A549 (cell line): Measurements from ENCODE around the gene BRAT1. TPM values are rescaled to one million over a fixed set of nuclear protein-coding genes. Genes with fewer than 3 reads are reported as not detected.
A peak's percentile ranks its signal among the peaks of the same experiment; 100 is the strongest.

Experiments used
- ATAC-seq, 2 experiments: fragments of 200-7000 bp in 1 of 2; fragments of >200 bp in 1 of 2; cut with Nextera tagmentation in 1 of 2; cut with Tn5 transposase in 1 of 2; 3 replicates each; pipeline versions ENCODE4 v1.8.0 to v1.9.1; 2018 to 2020; ENCODE audit warnings: mild to moderate bottlenecking in 1 of 2, moderate library complexity in 1 of 2
- CTCF ChIA-PET: fragments of 300-600 bp; sonication (Branson Sonifier 250); formaldehyde crosslinking; extraction: SDS; loops from one replicate; lab custom pipeline; 2021; ENCODE audit warnings: antibody characterized with exemption, inconsistent platforms; lab: Yijun Ruan, JAX
- POLR2A ChIA-PET: fragments of 350-600 bp; formaldehyde crosslinking; extraction: SDS; loops from one replicate; lab custom pipeline; 2021; ENCODE audit warnings: antibody characterized with exemption, inconsistent platforms; lab: Yijun Ruan, JAX
- DNase-seq, 2 experiments: peaks; one replicate each; pipeline versions ENCODE4 v3.0.0 to v3.0.0-alpha.2; 2011 to 2016; ENCODE audit warnings: low read depth in 1 of 2, low spot score in 1 of 2
- FAIRE-seq: peaks from 2 replicates; lab custom pipeline; 2011; peaks lifted over from hg19 to GRCh38; lab: Jason Lieb, UNC
- H3K27ac ChIP-seq, 2 experiments: fragments of >200 bp; sonication (Bioruptor Twin); formaldehyde crosslinking; 3 replicates each; pipeline ENCODE4 v1.5.1; 2016 to 2017
- H3K4me1 ChIP-seq: fragments of >200 bp; sonication (Bioruptor Twin); formaldehyde crosslinking; 3 replicates; pipeline ENCODE4 v1.6.1; 2016
- H3K4me2 ChIP-seq: fragments of >200 bp; sonication (Bioruptor Twin); formaldehyde crosslinking; 3 replicates; pipeline ENCODE4 v1.6.1; 2016
- H3K4me3 ChIP-seq: fragments of >200 bp; sonication (Bioruptor Twin); formaldehyde crosslinking; 3 replicates; pipeline ENCODE4 v1.5.1; 2016
- H3K9me3 ChIP-seq: fragments of >200 bp; sonication (Bioruptor Twin); formaldehyde crosslinking; 3 replicates; pipeline ENCODE4 v1.6.1; 2016
- CHD4 ChIP-seq: fragments of 200-600 bp; sonication (generic); IDR thresholded peaks from 2 replicates; pipeline ENCODE4 v1.6.1; 2016; ENCODE audit warnings: antibody characterized with exemption, mild to moderate bottlenecking, borderline replicate concordance
- EHMT2 ChIP-seq: fragments of 200-600 bp; sonication (generic); IDR thresholded peaks from 2 replicates; pipeline ENCODE4 v1.6.1; 2016; ENCODE audit warnings: antibody characterized with exemption, low read depth, mild to moderate bottlenecking, moderate library complexity
- ESRRA ChIP-seq: fragments of 150-350 bp; IDR thresholded peaks from 2 replicates; pipeline ENCODE4 v1.6.1; 2014; ENCODE audit warnings: mild to moderate bottlenecking, low read length, borderline replicate concordance
- FOSB ChIP-seq: fragments of 250-450 bp; sonication (Bioruptor Pico); IDR thresholded peaks from 2 replicates; pipeline ENCODE4 v1.5.0; 2020; ENCODE audit warnings: mild to moderate bottlenecking, moderate library complexity
- HEYL ChIP-seq: fragments of 250-450 bp; sonication (Bioruptor Pico); IDR thresholded peaks from 2 replicates; pipeline ENCODE4 v1.8.0; 2021; ENCODE audit warnings: mild to moderate bottlenecking, moderate library complexity
- HOXA7 ChIP-seq: fragments of 250-450 bp; sonication (Bioruptor Pico); IDR thresholded peaks from 2 replicates; pipeline ENCODE4 v1.5.0; 2020; ENCODE audit warnings: mild to moderate bottlenecking, moderate library complexity
- HOXB5 ChIP-seq: fragments of 250-450 bp; sonication (Bioruptor Pico); IDR thresholded peaks from 2 replicates; pipeline ENCODE4 v1.5.0; 2020; ENCODE audit warnings: mild to moderate bottlenecking, moderate library complexity
- JUN ChIP-seq, 2 experiments: fragments of >200 bp; sonication (Bioruptor Twin); formaldehyde crosslinking; IDR thresholded peaks; 2 replicates in 1 of 2; 3 replicates in 1 of 2; pipeline ENCODE4 v1.6.1; 2016 to 2017
- JUNB ChIP-seq: fragments of >200 bp; sonication (Bioruptor Twin); formaldehyde crosslinking; IDR thresholded peaks from 2 replicates; pipeline ENCODE4 v1.6.1; 2016
- POLR2AphosphoS2 ChIP-seq: conservative IDR thresholded peaks from 2 replicates; pipeline ENCODE4 v1.6.1; 2012; ENCODE audit warnings: low read length, improper control_type of control experiment, inconsistent platforms
- RARB ChIP-seq: fragments of 250-450 bp; sonication (Bioruptor Pico); IDR thresholded peaks from 2 replicates; pipeline ENCODE4 v1.8.0; 2021; ENCODE audit warnings: mild to moderate bottlenecking, moderate library complexity
- RCOR1 ChIP-seq: fragments of 150-350 bp; IDR thresholded peaks from 2 replicates; pipeline ENCODE4 v1.6.1; 2014; ENCODE audit warnings: antibody characterized with exemption, low read length, low read depth
- ZFP36 ChIP-seq: fragments of 450-650 bp; IDR thresholded peaks from 2 replicates; pipeline ENCODE4 v1.6.1; 2014; ENCODE audit warnings: borderline replicate concordance; ENCODE audit not compliant: partially characterized antibody
- ZNF302 ChIP-seq: fragments of 250-450 bp; sonication (Bioruptor Pico); IDR thresholded peaks from 2 replicates; pipeline ENCODE4 v1.9.0; 2021; ENCODE audit warnings: inconsistent platforms, mild to moderate bottlenecking, moderate library complexity
- ZSCAN20 ChIP-seq: fragments of 250-450 bp; sonication (Bioruptor Pico); IDR thresholded peaks from 2 replicates; pipeline ENCODE4 v1.8.0; 2022; ENCODE audit warnings: mild to moderate bottlenecking, moderate library complexity
- WGBS: methylation state at CpG from one replicate; pipeline ENCODE4 v1.1.6; 2017; ENCODE audit errors: missing lambda C conversion rate; 5-methylcytosine and 5-hydroxymethylcytosine counted together
- polyA plus RNA-seq, 4 experiments: library from polyadenylated mRNA; depleted of rRNA in 3 of 4; stranded (reverse); fragments of >200 nt; fragmentation: RNase III in 1 of 4; extraction: RNeasy Plus Mini Kit Qiagen cat#74134 plus additional on column Dnase treatment in 1 of 4; gene quantifications; 2 replicates in 3 of 4; 3 replicates in 1 of 4; pipeline ENCODE4 v1.2.3, GENCODE V29; 2011 to 2017
- TF ChIP-seq, protein P1 (sequence below): fragments of 250-450 bp; sonication (Bioruptor Pico); IDR thresholded peaks from 2 replicates; pipeline ENCODE4 v1.5.0; 2021; ENCODE audit warnings: mild to moderate bottlenecking, moderate library complexity, borderline replicate concordance
- TF ChIP-seq, protein P2 (sequence below): IDR thresholded peaks from 2 replicates; pipeline ENCODE4 v1.6.1; 2012; ENCODE audit warnings: low read depth, borderline replicate concordance
- TF ChIP-seq, protein P3 (sequence below): IDR thresholded peaks from 2 replicates; pipeline ENCODE4 v1.6.1; 2012
- TF ChIP-seq, protein P4 (sequence below): fragments of 150-350 bp; IDR thresholded peaks from 2 replicates; pipeline ENCODE4 v1.6.1; 2014; ENCODE audit warnings: low read depth, mild to moderate bottlenecking, low read length
- TF ChIP-seq, protein P5 (sequence below): fragments of >200 bp; sonication (Bioruptor Twin); formaldehyde crosslinking; IDR thresholded peaks from 3 replicates; pipeline ENCODE4 v1.6.1; 2016

The BRAT1 gene
- polyA plus RNA-seq, 2 of the 4 experiments (the other 2 are of a cell fraction), result 11.9 to 25.6 TPM

DNA sequence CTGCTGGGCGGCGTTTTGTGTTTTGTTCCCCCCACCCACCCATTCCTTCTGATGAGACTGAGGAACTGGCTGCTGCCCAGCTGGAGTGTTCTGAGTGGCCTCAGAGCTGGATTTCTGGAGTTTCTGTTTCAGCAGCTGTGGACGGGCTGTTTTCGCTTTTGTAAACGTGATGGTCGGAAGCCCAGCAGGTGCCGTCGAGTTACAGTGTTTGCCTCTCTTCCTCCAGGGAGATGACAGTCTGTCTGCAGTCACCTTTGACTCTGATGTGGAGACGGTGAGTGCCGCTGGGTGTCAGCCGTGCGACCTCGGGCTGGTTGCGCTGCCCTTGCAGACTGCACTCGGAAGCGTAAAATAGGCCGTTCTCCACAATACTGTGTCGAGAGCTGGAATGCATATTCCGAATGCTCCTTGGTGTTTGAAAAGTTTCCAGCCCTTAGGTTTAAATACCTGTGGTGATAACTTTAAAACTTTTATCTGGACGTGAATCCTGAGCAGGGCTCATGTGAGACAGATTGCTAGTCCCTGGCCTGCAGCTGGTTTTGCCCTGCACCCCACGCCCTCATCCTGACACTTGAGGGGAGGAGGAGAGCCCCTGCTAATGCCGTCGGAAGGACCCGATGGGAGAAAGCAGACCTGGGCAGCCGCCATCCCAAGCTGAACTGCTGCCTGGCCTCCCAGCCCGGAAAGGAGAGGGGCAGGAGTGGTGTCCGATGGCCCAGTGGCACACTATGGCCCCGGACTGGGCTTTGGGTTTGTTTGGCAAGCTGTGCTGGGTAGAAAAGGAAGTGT lies 11.8 kb upstream of the BRAT1 start:
- POLR2A ChIA-PET, result no interaction called here
- TF ChIP-seq RCOR1, result no peak
- no peak for TF ChIP-seq HEYL (CRISPR knock-in tag)
- TF ChIP-seq CHD4, result no peak
- TF ChIP-seq JUNB, result no peak
- TF ChIP-seq, protein P1, sequence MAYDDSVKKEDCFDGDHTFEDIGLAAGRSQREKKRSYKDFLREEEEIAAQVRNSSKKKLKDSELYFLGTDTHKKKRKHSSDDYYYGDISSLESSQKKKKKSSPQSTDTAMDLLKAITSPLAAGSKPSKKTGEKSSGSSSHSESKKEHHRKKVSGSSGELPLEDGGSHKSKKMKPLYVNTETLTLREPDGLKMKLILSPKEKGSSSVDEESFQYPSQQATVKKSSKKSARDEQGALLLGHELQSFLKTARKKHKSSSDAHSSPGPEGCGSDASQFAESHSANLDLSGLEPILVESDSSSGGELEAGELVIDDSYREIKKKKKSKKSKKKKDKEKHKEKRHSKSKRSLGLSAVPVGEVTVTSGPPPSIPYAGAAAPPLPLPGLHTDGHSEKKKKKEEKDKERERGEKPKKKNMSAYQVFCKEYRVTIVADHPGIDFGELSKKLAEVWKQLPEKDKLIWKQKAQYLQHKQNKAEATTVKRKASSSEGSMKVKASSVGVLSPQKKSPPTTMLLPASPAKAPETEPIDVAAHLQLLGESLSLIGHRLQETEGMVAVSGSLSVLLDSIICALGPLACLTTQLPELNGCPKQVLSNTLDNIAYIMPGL, result no peak
- TF ChIP-seq, protein P2, sequence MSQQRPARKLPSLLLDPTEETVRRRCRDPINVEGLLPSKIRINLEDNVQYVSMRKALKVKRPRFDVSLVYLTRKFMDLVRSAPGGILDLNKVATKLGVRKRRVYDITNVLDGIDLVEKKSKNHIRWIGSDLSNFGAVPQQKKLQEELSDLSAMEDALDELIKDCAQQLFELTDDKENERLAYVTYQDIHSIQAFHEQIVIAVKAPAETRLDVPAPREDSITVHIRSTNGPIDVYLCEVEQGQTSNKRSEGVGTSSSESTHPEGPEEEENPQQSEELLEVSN, result no peak
- no peak for TF ChIP-seq ZFP36
- TF ChIP-seq, protein P3, sequence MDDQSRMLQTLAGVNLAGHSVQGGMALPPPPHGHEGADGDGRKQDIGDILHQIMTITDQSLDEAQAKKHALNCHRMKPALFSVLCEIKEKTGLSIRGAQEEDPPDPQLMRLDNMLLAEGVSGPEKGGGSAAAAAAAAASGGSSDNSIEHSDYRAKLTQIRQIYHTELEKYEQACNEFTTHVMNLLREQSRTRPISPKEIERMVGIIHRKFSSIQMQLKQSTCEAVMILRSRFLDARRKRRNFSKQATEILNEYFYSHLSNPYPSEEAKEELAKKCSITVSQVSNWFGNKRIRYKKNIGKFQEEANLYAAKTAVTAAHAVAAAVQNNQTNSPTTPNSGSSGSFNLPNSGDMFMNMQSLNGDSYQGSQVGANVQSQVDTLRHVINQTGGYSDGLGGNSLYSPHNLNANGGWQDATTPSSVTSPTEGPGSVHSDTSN, result no peak
- TF ChIP-seq ESRRA, result no peak
- TF ChIP-seq HOXA7 (CRISPR knock-in tag), result no peak
- TF ChIP-seq EHMT2, result no peak
- TF ChIP-seq, protein P4, sequence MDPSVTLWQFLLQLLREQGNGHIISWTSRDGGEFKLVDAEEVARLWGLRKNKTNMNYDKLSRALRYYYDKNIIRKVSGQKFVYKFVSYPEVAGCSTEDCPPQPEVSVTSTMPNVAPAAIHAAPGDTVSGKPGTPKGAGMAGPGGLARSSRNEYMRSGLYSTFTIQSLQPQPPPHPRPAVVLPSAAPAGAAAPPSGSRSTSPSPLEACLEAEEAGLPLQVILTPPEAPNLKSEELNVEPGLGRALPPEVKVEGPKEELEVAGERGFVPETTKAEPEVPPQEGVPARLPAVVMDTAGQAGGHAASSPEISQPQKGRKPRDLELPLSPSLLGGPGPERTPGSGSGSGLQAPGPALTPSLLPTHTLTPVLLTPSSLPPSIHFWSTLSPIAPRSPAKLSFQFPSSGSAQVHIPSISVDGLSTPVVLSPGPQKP, result no peak
- TF ChIP-seq POLR2AphosphoS2, result no peak
- no peak for TF ChIP-seq ZNF302 (CRISPR knock-in tag)
- no peak for TF ChIP-seq JUN (IDR thresholded peaks at IDR 0.05)
- TF ChIP-seq ZSCAN20 (CRISPR knock-in tag), result no peak
- TF ChIP-seq, protein P5, sequence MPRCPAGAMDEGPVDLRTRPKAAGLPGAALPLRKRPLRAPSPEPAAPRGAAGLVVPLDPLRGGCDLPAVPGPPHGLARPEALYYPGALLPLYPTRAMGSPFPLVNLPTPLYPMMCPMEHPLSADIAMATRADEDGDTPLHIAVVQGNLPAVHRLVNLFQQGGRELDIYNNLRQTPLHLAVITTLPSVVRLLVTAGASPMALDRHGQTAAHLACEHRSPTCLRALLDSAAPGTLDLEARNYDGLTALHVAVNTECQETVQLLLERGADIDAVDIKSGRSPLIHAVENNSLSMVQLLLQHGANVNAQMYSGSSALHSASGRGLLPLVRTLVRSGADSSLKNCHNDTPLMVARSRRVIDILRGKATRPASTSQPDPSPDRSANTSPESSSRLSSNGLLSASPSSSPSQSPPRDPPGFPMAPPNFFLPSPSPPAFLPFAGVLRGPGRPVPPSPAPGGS, result no peak
- TF ChIP-seq, all 56 proteins: peak for 0

DNA sequence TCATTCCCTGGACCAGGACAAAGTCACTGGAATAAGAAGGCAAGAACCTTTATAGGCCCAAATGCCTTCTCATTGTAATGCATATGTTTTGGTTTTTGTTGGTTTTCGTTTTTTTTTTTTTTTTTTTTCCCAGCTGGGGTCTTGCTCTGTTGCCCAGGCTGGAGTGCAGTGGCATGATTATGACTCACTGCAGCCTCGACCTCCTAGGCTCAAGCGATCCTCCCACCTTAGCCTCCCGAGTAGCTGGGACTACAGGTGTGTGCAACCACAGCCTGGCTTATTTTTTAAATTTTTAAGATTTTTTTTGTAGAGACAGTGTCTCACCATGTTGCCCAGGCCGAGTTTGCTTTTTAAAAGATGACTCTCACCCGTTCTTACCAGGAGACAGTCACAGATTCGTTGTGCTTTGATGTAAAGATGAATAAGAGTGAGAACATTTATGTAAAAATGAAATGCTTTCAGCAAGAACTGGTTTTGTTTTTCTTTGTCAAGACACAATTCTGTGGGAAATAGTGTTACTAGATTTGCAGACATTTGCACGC lies 11.1 kb upstream of the BRAT1 start:
- no peak for FAIRE-seq
- POLR2A ChIA-PET, result no interaction called here

More for the DNA sequence above, 11.8 kb upstream of the BRAT1 start:
- FAIRE-seq, result no peak
- DNase-seq, result no peak
- Histone ChIP-seq H3K4me3 (no peak overlapping the region), H3K4me2 (no peak overlapping the region), H3K27ac (no peak overlapping the region), H3K9me3 (no peaks in the 10 kb centered on the region), H3K4me1 (peaks cover 7% of the 10 kb centered on the region)
- ATAC-seq, result peak; percentile 14 to 17; a peak in 2 of 6 replicates
- CTCF ChIA-PET, result interaction anchor here (0.7 to 2.6 kb wide), 16 partner anchors 8 to 130 kb away, joined by 3 to 14 read pairs (median 4); partner anchors contain the start of gene IQCE
- WGBS, result 92% methylated on average over 28 of the region's 28 CpGs

More for the DNA sequence above, 11.1 kb upstream of the BRAT1 start:
- Histone ChIP-seq H3K9me3 (no peaks in the 10 kb centered on the region), H3K4me2 (no peak overlapping the region), H3K4me3 (no peak overlapping the region), H3K4me1 (peaks cover under 1% of the 10 kb centered on the region), H3K27ac (no peak overlapping the region)
- TF ChIP-seq HEYL (CRISPR knock-in tag), result no peak
- TF ChIP-seq RARB (CRISPR knock-in tag), result no peak
- no peak for TF ChIP-seq FOSB (CRISPR knock-in tag)
- TF ChIP-seq JUN (IDR thresholded peaks at IDR 0.05), result no peak
- TF ChIP-seq HOXB5 (CRISPR knock-in tag), result no peak
- ATAC-seq (no peak), DNase-seq (no peak)
- CTCF ChIA-PET, result interaction anchor here (1.4 to 2.6 kb wide), 6 partner anchors 10 to 115 kb away, joined by 7 to 14 read pairs (median 8); no protein-coding TSS in a partner anchor
- 70% methylated on average over 8 of the region's 8 CpGs for WGBS
